Sigmoid colon (tissue), 4 donors: ENCODE measurements around the gene FAM136A.

Source experiments
- POLR2A ChIP-seq, 2 donors: fragments of 450-650 bp; IDR thresholded peaks; one replicate each; pipeline ENCODE4 v1.6.1; 2016; ENCODE audit warnings: antibody characterized with exemption in 2 of 2, mild to moderate bottlenecking in 2 of 2, moderate library complexity in 2 of 2
- POLR2AphosphoS5 ChIP-seq, 4 donors: sonication (generic); formaldehyde crosslinking; IDR thresholded peaks; one replicate each; pipeline ENCODE4 v1.6.1; 2017; ENCODE audit warnings: antibody characterized with exemption in 4 of 4
- TF ChIP-seq, protein P1 (sequence below), 4 experiments: fragments of 450-650 bp in 3 of 4; fragments of 200-600 bp in 1 of 4; IDR thresholded peaks; one replicate each; pipeline ENCODE4 v1.5.1; 2016 to 2019; ENCODE audit warnings: antibody characterized with exemption in 4 of 4, mild to moderate bottlenecking in 3 of 4, moderate library complexity in 2 of 4

GRCh38 chr2:70341477-70341765 is 39.6 kb upstream of the FAM136A start:
- TF ChIP-seq, protein P1, sequence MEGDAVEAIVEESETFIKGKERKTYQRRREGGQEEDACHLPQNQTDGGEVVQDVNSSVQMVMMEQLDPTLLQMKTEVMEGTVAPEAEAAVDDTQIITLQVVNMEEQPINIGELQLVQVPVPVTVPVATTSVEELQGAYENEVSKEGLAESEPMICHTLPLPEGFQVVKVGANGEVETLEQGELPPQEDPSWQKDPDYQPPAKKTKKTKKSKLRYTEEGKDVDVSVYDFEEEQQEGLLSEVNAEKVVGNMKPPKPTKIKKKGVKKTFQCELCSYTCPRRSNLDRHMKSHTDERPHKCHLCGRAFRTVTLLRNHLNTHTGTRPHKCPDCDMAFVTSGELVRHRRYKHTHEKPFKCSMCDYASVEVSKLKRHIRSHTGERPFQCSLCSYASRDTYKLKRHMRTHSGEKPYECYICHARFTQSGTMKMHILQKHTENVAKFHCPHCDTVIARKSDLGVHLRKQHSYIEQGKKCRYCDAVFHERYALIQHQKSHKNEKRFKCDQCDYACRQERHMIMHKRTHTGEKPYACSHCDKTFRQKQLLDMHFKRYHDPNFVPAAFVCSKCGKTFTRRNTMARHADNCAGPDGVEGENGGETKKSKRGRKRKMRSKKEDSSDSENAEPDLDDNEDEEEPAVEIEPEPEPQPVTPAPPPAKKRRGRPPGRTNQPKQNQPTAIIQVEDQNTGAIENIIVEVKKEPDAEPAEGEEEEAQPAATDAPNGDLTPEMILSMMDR (IDR thresholded peaks at IDR 0.05) = no peak
- TF ChIP-seq POLR2A (IDR thresholded peaks at IDR 0.05) (no peak), POLR2AphosphoS5 (IDR thresholded peaks at IDR 0.05) (no peak)
